Measurements from ENCODE around the gene LRMDA.

DNA sequence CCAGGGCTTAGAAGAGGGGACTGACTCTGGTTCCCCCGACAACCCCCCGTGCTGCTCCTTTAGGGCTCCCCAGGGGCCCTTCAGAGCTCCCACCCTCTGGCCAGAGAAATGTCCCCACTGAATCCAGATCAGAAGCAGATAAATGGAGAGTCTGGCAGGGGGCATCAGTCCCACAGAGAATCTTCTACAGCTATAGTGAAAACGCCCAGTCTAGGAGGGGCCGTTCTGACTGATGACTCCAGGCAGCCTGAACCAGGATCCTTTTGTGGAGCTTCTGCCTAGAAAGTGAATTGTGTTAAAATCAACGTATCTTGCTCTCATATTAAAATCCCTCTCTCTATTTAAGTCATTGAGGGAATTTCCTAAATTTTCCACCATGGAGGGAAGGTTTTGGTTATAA, 471.4 kb downstream of the LRMDA start:
- TF ChIP-seq, protein P1, sequence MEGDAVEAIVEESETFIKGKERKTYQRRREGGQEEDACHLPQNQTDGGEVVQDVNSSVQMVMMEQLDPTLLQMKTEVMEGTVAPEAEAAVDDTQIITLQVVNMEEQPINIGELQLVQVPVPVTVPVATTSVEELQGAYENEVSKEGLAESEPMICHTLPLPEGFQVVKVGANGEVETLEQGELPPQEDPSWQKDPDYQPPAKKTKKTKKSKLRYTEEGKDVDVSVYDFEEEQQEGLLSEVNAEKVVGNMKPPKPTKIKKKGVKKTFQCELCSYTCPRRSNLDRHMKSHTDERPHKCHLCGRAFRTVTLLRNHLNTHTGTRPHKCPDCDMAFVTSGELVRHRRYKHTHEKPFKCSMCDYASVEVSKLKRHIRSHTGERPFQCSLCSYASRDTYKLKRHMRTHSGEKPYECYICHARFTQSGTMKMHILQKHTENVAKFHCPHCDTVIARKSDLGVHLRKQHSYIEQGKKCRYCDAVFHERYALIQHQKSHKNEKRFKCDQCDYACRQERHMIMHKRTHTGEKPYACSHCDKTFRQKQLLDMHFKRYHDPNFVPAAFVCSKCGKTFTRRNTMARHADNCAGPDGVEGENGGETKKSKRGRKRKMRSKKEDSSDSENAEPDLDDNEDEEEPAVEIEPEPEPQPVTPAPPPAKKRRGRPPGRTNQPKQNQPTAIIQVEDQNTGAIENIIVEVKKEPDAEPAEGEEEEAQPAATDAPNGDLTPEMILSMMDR (conservative IDR thresholded peaks at IDR 0.05; ENCODE audit: low read depth, low read length), result no peak
- no peak for TF ChIP-seq EZH2 (IDR thresholded peaks at IDR 0.05; ENCODE audit: low read length, unreplicated experiment)
- no peak for TF ChIP-seq EZH2phosphoT487 (IDR thresholded peaks at IDR 0.05; ENCODE audit: borderline replicate concordance, low read length)
